Esophagus (tissue), 2 donors: ENCODE results near the gene CTTN. TPM values are rescaled to one million over a fixed set of nuclear protein-coding genes. Genes with fewer than 3 reads are reported as not detected.

Source experiments
- H3K27ac ChIP-seq, 2 donors: one replicate each; pipeline ENCODE4 v1.5.1; 2013; ENCODE audit warnings: low read depth in 2 of 2, mild to moderate bottlenecking in 2 of 2, inconsistent platforms in 1 of 2, low read length in 1 of 2, moderate library complexity in 1 of 2
- H3K27me3 ChIP-seq, 2 donors: one replicate each; pipeline ENCODE4 v1.6.1; 2013; ENCODE audit warnings: low read length in 2 of 2, control low read depth in 1 of 2, mild to moderate bottlenecking in 1 of 2; ENCODE audit not compliant: insufficient read depth in 2 of 2, control insufficient read depth in 1 of 2
- H3K36me3 ChIP-seq, 2 donors: one replicate each; pipeline ENCODE4 v1.6.1; 2013; ENCODE audit warnings: low read length in 1 of 2; ENCODE audit not compliant: control insufficient read depth in 2 of 2, insufficient read depth in 2 of 2
- H3K4me1 ChIP-seq, 2 donors: one replicate each; pipeline ENCODE4 v1.6.1; 2013; ENCODE audit warnings: low read length in 1 of 2; ENCODE audit not compliant: control insufficient read depth in 2 of 2, insufficient read depth in 2 of 2
- H3K4me3 ChIP-seq, 2 donors: one replicate each; pipeline ENCODE4 v1.5.1; 2013; ENCODE audit warnings: low read length in 2 of 2, mild to moderate bottlenecking in 2 of 2, low read depth in 1 of 2, moderate library complexity in 1 of 2
- H3K9me3 ChIP-seq, 2 donors: one replicate each; pipeline ENCODE4 v1.6.1; 2013; ENCODE audit warnings: mild to moderate bottlenecking in 2 of 2, low read depth in 1 of 2, low read length in 1 of 2, moderate library complexity in 1 of 2; ENCODE audit not compliant: control insufficient read depth in 2 of 2, insufficient read depth in 1 of 2
- WGBS, 2 donors: extraction: QIAGEN DNeasy Blood & Tissue Kit; methylation state at CpG; one replicate each; pipeline ENCODE4 v1.1.7; 2013; 5-methylcytosine and 5-hydroxymethylcytosine counted together
- polyA plus RNA-seq, 2 donors: library from polyadenylated mRNA; stranded (reverse); fragments of 200-250 nt; gene quantifications; one replicate each; pipeline ENCODE4 v1.2.3, GENCODE V29; 2013
- donor health status: healthy with polysubstance abuse.
- donor health status: Bipolar disorder and iron deficiency.

Gene CTTN
- polyA plus RNA-seq, 2 donors, result 111 to 121 TPM

DNA sequence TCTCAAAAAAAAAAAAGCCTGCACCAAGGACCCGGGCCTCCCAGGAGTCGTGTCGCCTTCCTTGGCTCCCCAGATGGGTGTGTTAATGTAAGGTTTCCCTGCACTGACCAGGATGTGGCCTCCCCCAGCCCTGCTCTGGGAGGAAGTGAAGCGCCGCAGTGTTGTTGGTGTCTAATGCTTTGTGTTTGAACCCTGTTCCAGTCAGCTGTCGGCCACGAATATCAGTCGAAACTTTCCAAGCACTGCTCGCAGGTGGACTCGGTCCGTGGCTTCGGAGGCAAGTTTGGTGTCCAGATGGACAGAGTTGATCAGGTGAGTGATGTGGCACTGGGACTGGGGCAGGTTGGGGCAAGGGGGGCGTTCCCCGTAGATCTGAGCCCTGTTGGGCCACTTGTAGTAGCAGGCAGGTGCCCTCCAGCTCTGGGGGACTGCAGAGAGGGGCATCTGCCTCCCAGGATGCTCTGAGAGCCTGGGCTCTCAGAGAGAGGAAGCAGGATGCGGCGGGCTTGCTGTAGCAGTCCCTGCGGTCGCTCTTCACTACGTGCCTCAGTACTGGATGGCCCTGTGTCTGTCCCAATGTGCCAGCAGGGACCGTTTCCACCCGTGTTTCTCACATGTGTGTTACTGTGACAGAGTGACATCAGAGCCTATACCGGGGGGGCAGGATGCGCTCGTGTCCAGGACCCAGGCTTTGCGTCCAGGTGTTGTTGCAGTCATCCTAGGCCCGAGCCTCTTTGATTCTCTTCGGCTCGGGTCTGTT lies 16.2 kb downstream of the CTTN start:
- H3K36me3 ChIP-seq, result peaks cover 32 to 64% of the 10 kb centered on the region in 2 donors
- no peaks in the 10 kb centered on the region for H3K4me1 ChIP-seq
- no peak overlapping the region for H3K4me3 ChIP-seq
- WGBS, 2 donors, result 92% methylated on average over 28 of the region's 28 CpGs
- H3K9me3 ChIP-seq, result no peaks in the 10 kb centered on the region
- no peaks in the 10 kb centered on the region for H3K27me3 ChIP-seq
- no peak overlapping the region for H3K27ac ChIP-seq

GRCh38 chr11:70415191-70415590 lies 16.9 kb downstream of the CTTN start:
- Histone ChIP-seq H3K27me3 (no peaks in the 10 kb centered on the region), H3K9me3 (no peaks in the 10 kb centered on the region), H3K4me1 (no peaks in the 10 kb centered on the region), H3K4me3 (no peak overlapping the region), H3K27ac (no peak overlapping the region), H3K36me3 (peaks cover 33 to 65% of the 10 kb centered on the region in 2 donors)
- WGBS, 2 donors, result 67 to 75% methylated on average over 10 of the region's 10 CpGs

- no peaks in the 10 kb centered on the region for H3K27me3 ChIP-seq
- H3K4me1 ChIP-seq, result no peaks in the 10 kb centered on the region
- H3K27ac ChIP-seq, result no peak overlapping the region
- peaks cover 36 to 65% of the 10 kb centered on the region in 2 donors for H3K36me3 ChIP-seq
- WGBS, 2 donors, result 83 to 85% methylated on average over 25 of the region's 25 CpGs
- H3K4me3 ChIP-seq, result no peak overlapping the region
- no peaks in the 10 kb centered on the region for H3K9me3 ChIP-seq
These were observed 17.5 kb downstream of the CTTN start for GRCh38 chr11:70415642-70416395.

DNA sequence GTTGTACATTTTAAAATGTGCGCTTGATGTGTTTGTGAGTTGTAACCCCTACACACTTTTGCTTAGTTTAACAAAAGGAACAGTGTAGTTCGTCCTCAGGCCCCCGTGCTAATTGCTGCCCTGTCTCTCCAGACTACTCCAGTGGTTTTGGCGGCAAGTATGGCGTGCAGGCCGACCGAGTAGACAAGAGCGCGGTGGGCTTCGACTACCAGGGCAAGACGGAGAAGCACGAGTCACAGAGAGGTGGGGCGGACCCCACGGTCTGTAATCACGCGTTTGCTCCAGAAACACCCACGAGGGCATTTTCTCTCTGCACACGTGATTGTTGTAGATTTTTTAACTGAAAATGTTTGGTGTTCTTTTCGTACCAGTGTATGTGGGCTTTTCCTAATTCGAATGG lies 18.6 kb downstream of the CTTN start:
- Histone ChIP-seq H3K4me3 (no peak overlapping the region), H3K9me3 (no peaks in the 10 kb centered on the region), H3K27ac (no peak overlapping the region), H3K36me3 (peaks cover 31 to 65% of the 10 kb centered on the region in 2 donors), H3K4me1 (no peaks in the 10 kb centered on the region), H3K27me3 (no peaks in the 10 kb centered on the region)
- 95% methylated on average over 20 of the region's 20 CpGs for WGBS, 2 donors

DNA sequence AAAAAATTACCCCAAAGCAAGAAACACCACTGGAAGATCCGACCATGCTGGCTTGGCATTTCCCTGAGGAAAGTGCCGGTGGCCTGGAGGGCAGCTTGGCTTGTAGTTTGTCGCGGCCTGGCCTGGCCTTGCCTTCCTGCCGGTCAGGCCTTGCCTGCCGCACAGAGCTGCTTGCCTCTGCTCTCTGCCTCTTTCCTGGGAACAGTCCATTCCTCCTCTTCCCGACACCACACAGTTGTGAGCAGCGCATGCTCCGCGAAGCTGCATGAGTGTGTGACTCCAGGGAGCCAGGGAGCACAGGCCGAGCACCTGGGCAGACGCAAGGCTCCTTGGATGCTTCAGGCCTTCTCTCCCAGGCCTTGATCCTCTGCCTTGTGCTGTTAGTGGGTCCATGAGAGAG lies 19.8 kb downstream of the CTTN start:
- H3K9me3 ChIP-seq, result no peaks in the 10 kb centered on the region
- WGBS, 2 donors, result 94% methylated on average over 12 of the region's 12 CpGs
- no peaks in the 10 kb centered on the region for H3K4me1 ChIP-seq
- peaks cover 35 to 66% of the 10 kb centered on the region in 2 donors for H3K36me3 ChIP-seq
- no peak overlapping the region for H3K27ac ChIP-seq
- H3K27me3 ChIP-seq, result no peaks in the 10 kb centered on the region
- H3K4me3 ChIP-seq, result no peak overlapping the region

DNA sequence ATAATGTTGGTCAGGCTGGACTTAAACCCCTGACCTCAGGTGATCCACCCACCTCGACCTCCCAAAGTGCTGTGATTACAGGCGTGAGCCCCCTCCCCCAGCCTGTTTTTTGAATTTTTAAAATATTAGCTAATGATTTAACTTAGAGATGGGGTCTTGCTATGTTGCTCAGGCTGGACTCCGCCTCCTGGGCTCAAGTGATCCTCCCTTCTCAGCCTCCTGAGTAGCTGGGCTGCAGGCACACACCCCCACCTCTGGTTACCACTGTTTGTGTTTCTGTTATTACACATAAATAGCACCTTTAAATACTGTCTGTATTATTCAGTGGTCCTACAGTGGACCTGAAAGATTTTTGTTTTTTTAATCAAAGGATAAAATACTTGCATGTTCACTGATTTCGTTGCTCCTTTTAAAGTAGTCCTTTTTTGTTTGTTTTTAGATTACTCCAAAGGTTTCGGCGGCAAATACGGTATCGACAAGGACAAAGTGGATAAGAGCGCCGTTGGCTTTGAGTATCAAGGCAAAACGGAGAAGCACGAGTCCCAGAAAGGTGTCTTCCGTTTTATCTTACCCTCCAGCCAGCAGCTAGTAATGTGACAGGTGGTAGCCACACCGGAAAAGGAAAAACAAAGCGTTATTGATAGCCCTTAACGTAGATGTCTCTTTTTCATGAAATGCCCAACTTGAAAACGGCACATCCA lies 21.1 kb downstream of the CTTN start:
- Histone ChIP-seq H3K9me3 (no peaks in the 10 kb centered on the region), H3K27ac (no peak overlapping the region), H3K4me1 (peaks cover 0 to 3% of the 10 kb centered on the region in 2 donors), H3K4me3 (no peak overlapping the region), H3K27me3 (no peaks in the 10 kb centered on the region), H3K36me3 (peaks cover 32 to 72% of the 10 kb centered on the region in 2 donors)
- 92% methylated on average over 17 of the region's 17 CpGs for whole genome bisulfite sequencing, 2 donors

- Histone ChIP-seq H3K4me1 (peaks cover 0 to 3% of the 10 kb centered on the region in 2 donors), H3K36me3 (peaks cover 29 to 71% of the 10 kb centered on the region in 2 donors), H3K4me3 (no peak overlapping the region), H3K27me3 (no peaks in the 10 kb centered on the region), H3K9me3 (no peaks in the 10 kb centered on the region), H3K27ac (no peak overlapping the region)
- WGBS, 2 donors, result 89 to 93% methylated on average over 14 of the region's 14 CpGs
These were observed 21.7 kb downstream of the CTTN start for GRCh38 chr11:70420008-70420464.

DNA sequence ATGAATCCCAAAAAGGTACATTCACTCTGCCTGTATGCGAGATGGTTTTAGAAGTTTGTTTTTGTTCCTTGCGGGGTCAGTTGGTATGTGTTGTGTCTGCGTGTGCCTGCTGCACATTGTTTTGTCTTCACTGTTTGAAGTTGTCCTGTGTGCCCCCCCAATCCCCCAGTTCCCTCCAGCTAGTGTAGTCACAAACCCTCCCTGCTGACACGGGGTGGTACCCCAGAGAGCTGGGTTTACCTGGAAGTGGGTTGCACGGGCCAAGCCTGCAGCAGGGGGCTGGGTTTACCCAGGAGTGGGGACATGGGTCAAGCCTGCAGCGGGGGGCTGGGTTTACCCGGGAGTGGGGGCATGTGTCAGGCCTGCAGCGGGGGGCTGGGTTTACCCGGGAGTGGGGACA lies 22.2 kb downstream of the CTTN start:
- WGBS, 2 donors, result 88 to 89% methylated on average over 9 of the region's 9 CpGs
- Histone ChIP-seq H3K4me1 (peaks cover 0 to 3% of the 10 kb centered on the region in 2 donors), H3K36me3 (peaks cover 32 to 72% of the 10 kb centered on the region in 2 donors), H3K4me3 (no peak overlapping the region), H3K27ac (no peak overlapping the region), H3K27me3 (no peaks in the 10 kb centered on the region), H3K9me3 (no peaks in the 10 kb centered on the region)

GRCh38 chr11:70421123-70421522 lies 22.8 kb downstream of the CTTN start:
- WGBS, 2 donors, result 82 to 85% methylated on average over 13 of the region's 13 CpGs
- Histone ChIP-seq H3K36me3 (peaks cover 29 to 72% of the 10 kb centered on the region in 2 donors), H3K4me3 (no peak overlapping the region), H3K4me1 (peaks cover 0 to 3% of the 10 kb centered on the region in 2 donors), H3K27me3 (no peaks in the 10 kb centered on the region), H3K27ac (no peak overlapping the region), H3K9me3 (no peaks in the 10 kb centered on the region)
